Measurements from ENCODE around the gene GABRR2.

GABRR2 gene

DNA sequence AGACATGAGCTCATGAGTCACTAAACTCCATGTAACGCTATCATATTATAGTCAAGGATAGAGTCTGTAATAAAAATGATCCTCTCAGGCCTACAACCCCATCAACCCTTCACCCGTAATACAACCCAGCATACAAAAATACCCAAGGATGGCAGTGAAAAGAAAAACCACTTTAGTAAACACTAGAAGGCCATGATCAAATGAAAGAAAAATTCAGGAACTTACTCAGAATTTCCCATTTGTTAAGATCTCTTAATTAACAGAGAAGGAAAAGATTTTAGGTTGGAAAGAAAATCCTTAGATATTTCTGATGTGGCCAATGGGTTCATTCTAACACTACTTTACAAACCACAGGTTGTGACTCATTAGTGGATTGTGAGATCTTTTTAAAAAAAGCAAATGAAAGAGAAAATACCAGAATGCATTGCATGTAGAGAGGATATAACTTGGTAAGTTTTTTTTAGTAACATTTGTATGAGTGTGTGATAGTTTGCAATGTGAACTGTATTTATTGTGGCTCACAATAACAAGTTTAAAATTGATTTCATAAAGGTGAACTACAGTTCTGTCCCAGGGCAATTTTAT is 45.4 kb upstream of the GABRR2 start:
- Histone ChIP-seq H3K9me3 (ENCODE audit: insufficient read depth, low read length) (no peaks in the 10 kb centered on the region), H3F3A (ENCODE audit: insufficient read depth) (peaks cover 52% of the 10 kb centered on the region), H3K9me2 (replicated peaks; ENCODE audit: insufficient read depth, low read length) (no peaks in the 10 kb centered on the region), H3K4me2 (ENCODE audit: low read depth, low read length, poor library complexity, severe bottlenecking) (peak overlapping the region; percentile 24), H3K9ac (ENCODE audit: low read length) (no peak overlapping the region), H3K27ac (ENCODE audit: low read depth, low read length) (peak overlapping the region; percentile 63), H3K36me3 (ENCODE audit: low read length) (0 out of 2 replicates have a peak, but pooled peaks cover 2% of the 10 kb centered on the region), H3K79me2 (ENCODE audit: insufficient read depth, low read length) (no peaks in the 10 kb centered on the region; the same call in 1 of the 2 replicates), H3K27me3 (ENCODE audit: low read length) (no peaks in the 10 kb centered on the region), H3K4me3 (ENCODE audit: insufficient read depth, low read length, poor library complexity, severe bottlenecking) (no peak overlapping the region), H4K20me1 (ENCODE audit: low read depth, low read length) (no peaks in the 10 kb centered on the region), H2AFZ (ENCODE audit: low read depth, low read length, severe bottlenecking) (no peak overlapping the region)
- TF ChIP-seq, protein P1, sequence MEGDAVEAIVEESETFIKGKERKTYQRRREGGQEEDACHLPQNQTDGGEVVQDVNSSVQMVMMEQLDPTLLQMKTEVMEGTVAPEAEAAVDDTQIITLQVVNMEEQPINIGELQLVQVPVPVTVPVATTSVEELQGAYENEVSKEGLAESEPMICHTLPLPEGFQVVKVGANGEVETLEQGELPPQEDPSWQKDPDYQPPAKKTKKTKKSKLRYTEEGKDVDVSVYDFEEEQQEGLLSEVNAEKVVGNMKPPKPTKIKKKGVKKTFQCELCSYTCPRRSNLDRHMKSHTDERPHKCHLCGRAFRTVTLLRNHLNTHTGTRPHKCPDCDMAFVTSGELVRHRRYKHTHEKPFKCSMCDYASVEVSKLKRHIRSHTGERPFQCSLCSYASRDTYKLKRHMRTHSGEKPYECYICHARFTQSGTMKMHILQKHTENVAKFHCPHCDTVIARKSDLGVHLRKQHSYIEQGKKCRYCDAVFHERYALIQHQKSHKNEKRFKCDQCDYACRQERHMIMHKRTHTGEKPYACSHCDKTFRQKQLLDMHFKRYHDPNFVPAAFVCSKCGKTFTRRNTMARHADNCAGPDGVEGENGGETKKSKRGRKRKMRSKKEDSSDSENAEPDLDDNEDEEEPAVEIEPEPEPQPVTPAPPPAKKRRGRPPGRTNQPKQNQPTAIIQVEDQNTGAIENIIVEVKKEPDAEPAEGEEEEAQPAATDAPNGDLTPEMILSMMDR (IDR thresholded peaks at IDR 0.05; ENCODE audit: insufficient read depth, low read length, poor library complexity, severe bottlenecking): no peak
- TF ChIP-seq EZH2phosphoT487 (conservative IDR thresholded peaks at IDR 0.05; ENCODE audit: low read length): no peak

DNA sequence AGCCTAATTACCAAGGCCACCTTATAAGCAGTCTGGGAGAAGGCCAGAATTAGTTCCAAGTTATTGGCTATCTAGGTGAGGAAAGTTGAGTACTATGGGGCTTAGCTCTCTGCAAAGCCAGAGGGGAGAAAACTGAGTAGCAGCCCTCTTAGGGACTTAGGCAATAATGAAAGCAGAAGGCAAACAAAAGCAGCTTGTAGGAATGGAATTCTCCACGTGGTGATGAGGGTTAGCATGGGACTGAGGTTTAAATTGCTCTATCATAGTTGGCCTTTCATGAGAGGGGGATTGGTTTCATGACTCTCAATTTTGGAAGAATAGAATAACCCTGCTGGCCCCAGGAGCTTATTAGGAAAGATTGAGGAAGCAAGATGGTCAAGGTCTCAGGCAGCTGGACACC is 44.5 kb upstream of the GABRR2 start:
- Histone ChIP-seq H3K9me2 (replicated peaks; ENCODE audit: insufficient read depth, low read length) (no peaks in the 10 kb centered on the region), H3K4me3 (ENCODE audit: insufficient read depth, low read length, poor library complexity, severe bottlenecking) (no peak overlapping the region), H3K9me3 (ENCODE audit: insufficient read depth, low read length) (no peaks in the 10 kb centered on the region), H3K9ac (ENCODE audit: low read length) (peak overlapping the region; percentile 49; the same call in 1 of the 2 replicates), H3K27me3 (ENCODE audit: low read length) (no peaks in the 10 kb centered on the region), H2AFZ (ENCODE audit: low read depth, low read length, severe bottlenecking) (no peak overlapping the region), H3K36me3 (ENCODE audit: low read length) (no peaks in the 10 kb centered on the region), H4K20me1 (ENCODE audit: low read depth, low read length) (no peaks in the 10 kb centered on the region), H3K4me2 (ENCODE audit: low read depth, low read length, poor library complexity, severe bottlenecking) (peak overlapping the region; percentile 100), H3F3A (ENCODE audit: insufficient read depth) (peaks cover 57% of the 10 kb centered on the region), H3K27ac (ENCODE audit: low read depth, low read length) (peak overlapping the region; percentile 100), H3K79me2 (ENCODE audit: insufficient read depth, low read length) (peaks cover 4% of the 10 kb centered on the region; the same call in 1 of the 2 replicates)
- TF ChIP-seq, protein P1 (IDR thresholded peaks at IDR 0.05; ENCODE audit: insufficient read depth, low read length, poor library complexity, severe bottlenecking): no peak
- no peak for TF ChIP-seq EZH2phosphoT487 (conservative IDR thresholded peaks at IDR 0.05; ENCODE audit: low read length)

DNA sequence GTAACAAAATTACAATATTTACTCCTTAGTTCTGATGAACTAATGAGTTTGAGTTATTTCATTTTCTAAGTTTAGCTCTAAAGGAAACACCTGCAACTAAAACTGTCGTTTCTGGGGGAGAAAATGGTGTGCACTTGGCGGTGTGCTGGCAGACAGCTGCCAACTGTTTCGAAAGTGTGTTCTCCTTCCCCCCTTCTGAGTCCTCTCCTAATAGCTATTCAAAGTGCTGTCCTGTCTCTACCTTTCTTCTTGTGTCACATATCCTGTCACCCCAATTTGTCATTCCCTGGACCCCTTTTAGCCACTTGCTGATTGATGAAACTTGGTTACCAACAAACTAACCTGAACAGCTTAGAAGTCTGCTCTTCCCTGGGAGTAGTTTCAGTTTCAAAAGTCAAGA is 42.3 kb upstream of the GABRR2 start:
- Histone ChIP-seq H2AFZ (ENCODE audit: low read depth, low read length, severe bottlenecking) (no peak overlapping the region), H4K20me1 (ENCODE audit: low read depth, low read length) (no peaks in the 10 kb centered on the region), H3K27me3 (ENCODE audit: low read length) (no peaks in the 10 kb centered on the region), H3K4me3 (ENCODE audit: insufficient read depth, low read length, poor library complexity, severe bottlenecking) (peak overlapping the region; percentile 15), H3K36me3 (ENCODE audit: low read length) (no peaks in the 10 kb centered on the region), H3K4me2 (ENCODE audit: low read depth, low read length, poor library complexity, severe bottlenecking) (peak overlapping the region; percentile 100), H3K9ac (ENCODE audit: low read length) (peak overlapping the region; percentile 97), H3K9me3 (ENCODE audit: insufficient read depth, low read length) (no peaks in the 10 kb centered on the region), H3K27ac (ENCODE audit: low read depth, low read length) (peak overlapping the region; percentile 100), H3K79me2 (ENCODE audit: insufficient read depth, low read length) (peaks cover 20% of the 10 kb centered on the region), H3F3A (ENCODE audit: insufficient read depth) (peaks cover 70% of the 10 kb centered on the region), H3K9me2 (replicated peaks; ENCODE audit: insufficient read depth, low read length) (no peaks in the 10 kb centered on the region)
- TF ChIP-seq EZH2phosphoT487 (conservative IDR thresholded peaks at IDR 0.05; ENCODE audit: low read length): no peak
- TF ChIP-seq, protein P1 (IDR thresholded peaks at IDR 0.05; ENCODE audit: insufficient read depth, low read length, poor library complexity, severe bottlenecking): no peak
